Measurements from ENCODE around the gene CDC5L. TPM values are rescaled to one million over a fixed set of nuclear protein-coding genes. Genes with fewer than 3 reads are reported as not detected.

CDC5L gene
- polyA plus RNA-seq, 3 donors = 4.9 to 10.2 (median 7.4) TPM

- Histone ChIP-seq H3K27me3 (ENCODE audit: control insufficient read depth in 2 of 2, insufficient read depth in 2 of 2, low read length in 2 of 2) (no peaks in the 10 kb centered on the region), H3K4me1 (ENCODE audit: control insufficient read depth in 1 of 2, insufficient read depth in 2 of 2, low read length in 2 of 2) (no peaks in the 10 kb centered on the region)
- no CpG with 5 or more reads among the region's 2 CpGs for WGBS (ENCODE audit: insufficient coverage)
These were observed 42.8 kb downstream of the CDC5L start for GRCh38 chr6:44430326-44430725.

GRCh38 chr6:44431118-44431725, 43.7 kb downstream of the CDC5L start:
- TF ChIP-seq CTCF (IDR thresholded peaks at IDR 0.05) = peak; percentile 78
- intact Hi-C loops (cut with micrococcal nuclease) = no loop called here
- no peak overlapping the region for H3K4me3 Mint-ChIP-seq
- no peak overlapping the region for H3K4me3 ChIP-seq (replicated peaks in 1 of 3; ENCODE audit: low read depth in 2 of 3, low read length in 3 of 3)
- peak; percentile 7 to 21 (median 16) for DNase-seq
- H2AFZ ChIP-seq (ENCODE audit: insufficient read depth, low read depth, low read length, poor library complexity, severe bottlenecking) = no peak overlapping the region
- H3K9me3 ChIP-seq (replicated peaks in 1 of 2; ENCODE audit: control insufficient read depth in 1 of 2, insufficient read depth in 1 of 2, low read length in 2 of 2) = no peaks in the 10 kb centered on the region
- no peaks in the 10 kb centered on the region for H3K4me1 Mint-ChIP-seq
- H3K36me3 Mint-ChIP-seq = peaks cover 73 to 86% of the 10 kb centered on the region in 2 donors
- no peak overlapping the region for H3K27ac ChIP-seq (ENCODE audit: low read depth in 1 of 2, low read length in 2 of 2)
- H3K27ac Mint-ChIP-seq = no peak overlapping the region
- H3K9me3 Mint-ChIP-seq = no peaks in the 10 kb centered on the region
- peaks cover 75 to 98% of the 10 kb centered on the region in 2 donors for H3K36me3 ChIP-seq (replicated peaks in 1 of 2; ENCODE audit: control insufficient read depth in 1 of 2, insufficient read depth in 2 of 2, low read length in 2 of 2)
- no peak overlapping the region for H3K9ac ChIP-seq (ENCODE audit: insufficient read depth, low read length, poor library complexity, severe bottlenecking)
- WGBS (ENCODE audit: insufficient coverage) = no CpG with 5 or more reads among the region's 1 CpG
- no peaks in the 10 kb centered on the region for H3K27me3 ChIP-seq (ENCODE audit: control insufficient read depth in 2 of 2, insufficient read depth in 2 of 2, low read length in 2 of 2)
- peaks cover 0 to 2% (median 0%) of the 10 kb centered on the region in 3 donors for H3K27me3 Mint-ChIP-seq (ENCODE audit: low read depth in 3 of 3)
- H4K20me1 ChIP-seq (ENCODE audit: insufficient read depth, low read length) = peaks cover 46% of the 10 kb centered on the region
- H3K4me2 ChIP-seq (replicated peaks; ENCODE audit: extremely low read depth, low read length, poor library complexity, severe bottlenecking) = no peak overlapping the region
- H3K79me2 ChIP-seq (ENCODE audit: insufficient read depth, low read length) = peaks cover 17% of the 10 kb centered on the region
- no peaks in the 10 kb centered on the region for H3K4me1 ChIP-seq (ENCODE audit: control insufficient read depth in 1 of 2, insufficient read depth in 2 of 2, low read length in 2 of 2)

More at GRCh38 chr6:44430326-44430725, 42.8 kb downstream of the CDC5L start:
- Mint-ChIP-seq H3K36me3 (peaks cover 74 to 86% of the 10 kb centered on the region in 2 donors), H3K27me3 (ENCODE audit: low read depth in 3 of 3) (no peaks in the 10 kb centered on the region), H3K4me1 (no peaks in the 10 kb centered on the region), H3K9me3 (no peaks in the 10 kb centered on the region), H3K4me3 (no peak overlapping the region), H3K27ac (peak overlapping the region in 2 of 7 donors; percentile 11 to 16)
- Histone ChIP-seq H3K4me3 (replicated peaks in 1 of 3; ENCODE audit: low read depth in 2 of 3, low read length in 3 of 3) (no peak overlapping the region), H3K9me3 (replicated peaks in 1 of 2; ENCODE audit: control insufficient read depth in 1 of 2, insufficient read depth in 1 of 2, low read length in 2 of 2) (no peaks in the 10 kb centered on the region), H3K79me2 (ENCODE audit: insufficient read depth, low read length) (peaks cover 15% of the 10 kb centered on the region), H2AFZ (ENCODE audit: insufficient read depth, low read depth, low read length, poor library complexity, severe bottlenecking) (no peak overlapping the region), H3K36me3 (replicated peaks in 1 of 2; ENCODE audit: control insufficient read depth in 1 of 2, insufficient read depth in 2 of 2, low read length in 2 of 2) (peaks cover 82 to 98% of the 10 kb centered on the region in 2 donors), H4K20me1 (ENCODE audit: insufficient read depth, low read length) (peaks cover 38% of the 10 kb centered on the region), H3K27ac (ENCODE audit: low read depth in 1 of 2, low read length in 2 of 2) (no peak overlapping the region), H3K9ac (ENCODE audit: insufficient read depth, low read length, poor library complexity, severe bottlenecking) (no peak overlapping the region), H3K4me2 (replicated peaks; ENCODE audit: extremely low read depth, low read length, poor library complexity, severe bottlenecking) (no peak overlapping the region)
- no peak for DNase-seq
- TF ChIP-seq CTCF (IDR thresholded peaks at IDR 0.05) = no peak
- intact Hi-C loops (cut with micrococcal nuclease) = no loop called here
